ENCODE measurements around the gene MACROD1.

Gene MACROD1

GRCh38 chr11:64085906-64086257 lies 80.0 kb downstream of the MACROD1 start:
- no peak for TF ChIP-seq FOXP2 (optimal IDR thresholded peaks at IDR 0.05; ENCODE audit: control extremely low read depth, extremely low read length, insufficient read depth)
- no peak for TF ChIP-seq POLR2AphosphoS5 (IDR thresholded peaks at IDR 0.05; ENCODE audit: borderline replicate concordance, low read depth, low read length)
- TF ChIP-seq EZH2 (IDR thresholded peaks at IDR 0.05), result no peak
- H3K4me3 ChIP-seq, result no peak overlapping the region
- H3K9ac ChIP-seq (ENCODE audit: insufficient read length), result no peak overlapping the region
- DNase-seq (ENCODE audit: low read depth, low spot score), result no peak
- H3K36me3 ChIP-seq (ENCODE audit: insufficient read depth, low read length), result no peaks in the 10 kb centered on the region
- H3K9me3 ChIP-seq (ENCODE audit: low read depth, low read length), result no peaks in the 10 kb centered on the region
- no peak overlapping the region for H3K27ac ChIP-seq

DNA sequence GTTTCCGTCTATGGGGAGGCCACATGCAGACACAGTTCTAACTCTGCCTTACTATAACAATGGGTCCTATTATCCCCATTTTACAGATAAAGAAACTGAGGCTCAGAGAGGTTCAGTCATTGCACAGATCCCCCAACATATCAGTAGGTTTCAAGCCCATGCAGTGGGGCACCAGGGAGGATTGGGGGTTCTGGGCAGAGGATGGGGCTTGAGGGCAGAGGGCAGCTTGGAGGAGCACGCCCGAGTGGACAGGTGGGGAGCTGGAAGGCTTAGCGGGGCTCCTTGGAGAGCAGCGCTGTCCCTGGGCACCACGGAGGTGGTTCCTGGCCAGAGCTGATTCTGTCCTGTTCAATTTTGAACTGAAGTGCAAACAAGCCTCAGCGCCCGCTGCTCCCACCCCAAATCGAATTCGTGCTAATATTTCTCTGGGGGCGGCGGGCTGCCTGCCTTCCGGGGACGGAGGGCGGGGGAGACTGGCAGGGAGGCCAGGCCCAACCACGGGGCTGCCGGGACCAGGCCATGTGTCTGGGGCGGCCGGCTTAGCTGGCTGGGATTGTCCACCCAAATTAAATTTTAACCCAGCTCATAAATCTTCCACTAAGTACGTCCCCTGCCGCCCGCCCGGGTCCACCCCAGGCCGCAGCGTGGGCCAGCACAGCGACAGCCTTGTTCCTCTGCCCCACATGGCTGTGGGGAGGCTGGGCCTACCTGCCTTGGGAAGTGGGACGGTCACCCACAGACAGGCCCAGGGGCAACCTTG lies 80.8 kb downstream of the MACROD1 start:
- H3K36me3 ChIP-seq (ENCODE audit: insufficient read depth, low read length), result no peaks in the 10 kb centered on the region
- H3K9me3 ChIP-seq (ENCODE audit: low read depth, low read length), result no peaks in the 10 kb centered on the region
- H3K4me3 ChIP-seq, result no peak overlapping the region
- DNase-seq (ENCODE audit: low read depth, low spot score), result no peak
- TF ChIP-seq FOXP2 (optimal IDR thresholded peaks at IDR 0.05; ENCODE audit: control extremely low read depth, extremely low read length, insufficient read depth) (no peak), POLR2AphosphoS5 (IDR thresholded peaks at IDR 0.05; ENCODE audit: borderline replicate concordance, low read depth, low read length) (no peak), EZH2 (IDR thresholded peaks at IDR 0.05) (no peak)
- H3K9ac ChIP-seq (ENCODE audit: insufficient read length), result no peak overlapping the region
- H3K27ac ChIP-seq, result no peak overlapping the region

DNA sequence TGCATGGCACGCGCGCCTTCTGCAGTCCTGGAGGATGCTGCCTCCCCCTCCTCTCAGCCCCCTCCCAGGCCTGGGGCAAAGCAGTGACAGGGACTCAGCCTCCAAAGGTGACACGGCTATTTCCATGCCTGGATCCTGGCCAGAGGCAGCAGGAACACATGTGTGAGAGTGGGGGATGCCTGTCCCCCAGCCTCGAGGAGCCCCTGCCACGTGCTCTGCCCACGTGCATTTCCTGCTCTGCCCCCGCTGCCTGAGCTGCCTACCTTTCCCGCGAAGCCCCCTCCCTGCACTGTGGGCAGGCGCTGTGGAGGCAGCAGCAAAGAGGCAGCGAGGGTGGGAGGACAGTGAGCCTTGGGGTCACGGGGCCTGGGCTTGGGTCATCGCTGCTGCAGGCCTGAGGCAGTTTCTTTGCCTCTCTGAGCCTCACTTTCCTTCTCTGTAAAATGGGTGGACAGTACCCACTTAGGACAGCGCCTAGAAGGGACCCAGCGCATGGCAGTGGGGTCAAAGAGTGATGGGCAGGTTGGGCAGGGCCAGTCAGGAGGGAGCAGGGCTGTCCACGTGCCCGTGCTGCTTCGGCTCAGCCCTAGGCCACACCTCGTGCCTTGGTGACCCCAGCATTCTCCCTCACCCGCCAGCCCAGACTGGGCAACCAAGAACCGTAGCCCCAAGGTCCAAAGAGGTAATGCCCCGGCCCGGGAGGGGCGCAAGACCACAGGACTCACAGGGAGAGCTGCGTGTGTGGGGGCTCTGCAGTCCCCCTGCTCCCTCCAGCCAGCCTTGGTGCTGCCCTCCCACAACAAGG lies 81.6 kb downstream of the MACROD1 start:
- Histone ChIP-seq H3K4me3 (no peak overlapping the region), H3K36me3 (ENCODE audit: insufficient read depth, low read length) (no peaks in the 10 kb centered on the region), H3K27ac (no peak overlapping the region), H3K9ac (ENCODE audit: insufficient read length) (no peak overlapping the region), H3K9me3 (ENCODE audit: low read depth, low read length) (no peaks in the 10 kb centered on the region)
- no peak for TF ChIP-seq EZH2 (IDR thresholded peaks at IDR 0.05)
- no peak for TF ChIP-seq FOXP2 (optimal IDR thresholded peaks at IDR 0.05; ENCODE audit: control extremely low read depth, extremely low read length, insufficient read depth)
- no peak for TF ChIP-seq POLR2AphosphoS5 (IDR thresholded peaks at IDR 0.05; ENCODE audit: borderline replicate concordance, low read depth, low read length)
- no peak for DNase-seq (ENCODE audit: low read depth, low spot score)

DNA sequence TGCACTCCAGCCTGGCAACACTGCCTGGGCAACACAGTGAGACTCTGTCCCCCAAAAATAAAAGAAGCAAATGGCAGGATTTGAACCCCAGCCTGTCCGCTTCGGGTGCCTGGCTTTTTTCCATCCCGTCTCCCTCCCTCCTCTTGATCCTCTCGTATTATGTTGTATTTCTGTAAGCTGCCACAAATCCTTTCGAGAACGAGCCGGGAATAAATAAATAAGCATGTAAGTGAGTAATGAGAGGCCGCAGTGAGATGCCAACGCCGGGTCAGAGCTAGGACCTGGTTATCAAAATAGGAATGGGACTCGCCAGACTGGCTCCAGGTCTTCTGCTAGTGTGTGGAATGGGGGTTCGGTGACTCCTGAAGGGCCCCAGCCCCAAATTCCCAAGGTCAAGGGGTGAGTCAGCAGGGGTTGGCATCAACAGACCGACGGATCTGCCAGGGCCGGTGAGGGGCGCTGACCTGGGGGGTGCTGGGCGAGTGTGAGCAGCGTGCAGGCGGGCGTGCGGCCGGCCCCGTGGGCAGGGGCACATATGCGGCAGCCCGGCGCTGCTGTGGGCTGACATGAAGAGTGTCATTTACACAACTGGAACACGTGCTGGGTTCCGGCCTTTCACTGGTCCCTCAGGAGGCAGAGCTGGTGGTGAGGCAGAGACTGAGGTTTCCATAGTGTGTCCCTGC lies 82.4 kb downstream of the MACROD1 start:
- no peaks in the 10 kb centered on the region for H3K36me3 ChIP-seq (ENCODE audit: insufficient read depth, low read length)
- H3K4me3 ChIP-seq, result no peak overlapping the region
- DNase-seq (ENCODE audit: low read depth, low spot score), result no peak
- no peaks in the 10 kb centered on the region for H3K9me3 ChIP-seq (ENCODE audit: low read depth, low read length)
- H3K9ac ChIP-seq (ENCODE audit: insufficient read length), result no peak overlapping the region
- TF ChIP-seq POLR2AphosphoS5 (IDR thresholded peaks at IDR 0.05; ENCODE audit: borderline replicate concordance, low read depth, low read length) (no peak), FOXP2 (optimal IDR thresholded peaks at IDR 0.05; ENCODE audit: control extremely low read depth, extremely low read length, insufficient read depth) (no peak), EZH2 (IDR thresholded peaks at IDR 0.05) (no peak)
- H3K27ac ChIP-seq, result no peak overlapping the region

DNA sequence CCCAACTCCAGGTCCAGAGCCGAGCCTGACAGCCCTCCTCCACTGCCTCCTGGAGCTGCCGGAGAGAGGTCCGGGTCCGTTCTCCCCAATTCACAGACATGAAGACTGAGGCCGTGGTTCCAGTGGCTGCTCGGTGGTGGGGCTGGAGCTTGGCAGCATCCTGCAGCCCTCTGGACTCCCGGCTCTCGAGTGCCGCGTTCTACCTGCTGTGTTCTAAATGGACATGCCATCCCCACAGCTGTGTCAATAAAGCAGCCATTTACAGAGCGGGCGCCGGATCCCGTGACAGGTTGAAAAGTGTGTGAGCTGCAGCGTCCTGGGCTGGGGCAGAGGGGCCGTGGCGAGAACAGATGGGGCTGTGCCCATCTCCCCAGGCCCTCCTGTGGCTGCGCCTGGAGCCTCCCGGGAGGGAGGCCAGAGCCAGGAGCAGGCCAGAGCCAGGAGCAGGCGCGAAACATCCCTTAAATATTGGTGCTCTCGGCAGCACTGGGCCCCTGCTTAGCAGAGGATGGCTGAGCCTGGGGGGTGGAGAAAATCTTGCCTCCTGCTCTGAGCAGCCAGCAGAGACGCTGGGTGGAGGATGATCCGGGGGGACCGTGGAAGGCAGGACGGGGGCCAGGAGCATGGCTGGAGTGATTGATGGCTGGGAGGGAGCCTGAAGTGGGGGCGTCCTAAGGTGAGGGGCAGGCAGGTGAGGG lies 84.0 kb downstream of the MACROD1 start:
- no peak for DNase-seq (ENCODE audit: low read depth, low spot score)
- Histone ChIP-seq H3K27ac (no peak overlapping the region), H3K4me3 (no peak overlapping the region), H3K36me3 (ENCODE audit: insufficient read depth, low read length) (no peaks in the 10 kb centered on the region), H3K9ac (ENCODE audit: insufficient read length) (no peak overlapping the region), H3K9me3 (ENCODE audit: low read depth, low read length) (no peaks in the 10 kb centered on the region)
- no peak for TF ChIP-seq POLR2AphosphoS5 (IDR thresholded peaks at IDR 0.05; ENCODE audit: borderline replicate concordance, low read depth, low read length)
- TF ChIP-seq FOXP2 (optimal IDR thresholded peaks at IDR 0.05; ENCODE audit: control extremely low read depth, extremely low read length, insufficient read depth), result no peak
- TF ChIP-seq EZH2 (IDR thresholded peaks at IDR 0.05), result no peak

DNA sequence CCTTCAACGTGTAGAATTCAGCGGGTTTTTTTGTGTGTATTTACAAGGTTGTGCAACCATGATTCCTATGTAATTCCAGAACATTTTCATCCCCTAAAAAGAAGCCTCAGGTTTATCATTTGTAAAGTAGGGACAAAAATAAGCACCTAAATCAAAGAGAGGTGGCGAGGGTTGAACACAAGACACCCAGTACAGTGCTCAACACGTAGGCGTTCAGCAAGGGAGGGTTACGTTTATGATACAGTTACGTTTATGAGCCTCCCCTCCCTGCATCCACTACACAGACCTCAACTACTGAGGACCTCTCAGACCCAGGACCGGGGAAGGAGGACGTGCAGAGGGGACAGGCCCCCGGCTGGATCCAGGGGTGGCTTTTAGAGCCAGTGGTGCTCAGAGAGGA lies 85.5 kb downstream of the MACROD1 start:
- Histone ChIP-seq H3K4me3 (no peak overlapping the region), H3K27ac (peak overlapping the region; percentile 54), H3K9me3 (ENCODE audit: low read depth, low read length) (no peaks in the 10 kb centered on the region), H3K9ac (ENCODE audit: insufficient read length) (no peak overlapping the region), H3K36me3 (ENCODE audit: insufficient read depth, low read length) (no peaks in the 10 kb centered on the region)
- DNase-seq (ENCODE audit: low read depth, low spot score), result no peak
- TF ChIP-seq EZH2 (IDR thresholded peaks at IDR 0.05) (no peak), FOXP2 (optimal IDR thresholded peaks at IDR 0.05; ENCODE audit: control extremely low read depth, extremely low read length, insufficient read depth) (no peak), POLR2AphosphoS5 (IDR thresholded peaks at IDR 0.05; ENCODE audit: borderline replicate concordance, low read depth, low read length) (no peak)

- no peak for DNase-seq (ENCODE audit: low read depth, low spot score)
Measured at GRCh38 chr11:64078905-64079304, 87.0 kb downstream of the MACROD1 start.

More at GRCh38 chr11:64078905-64079304, 87.0 kb downstream of the MACROD1 start:
- H3K36me3 ChIP-seq (ENCODE audit: insufficient read depth, low read length), result no peaks in the 10 kb centered on the region
- H3K9ac ChIP-seq (ENCODE audit: insufficient read length), result no peak overlapping the region
- H3K4me3 ChIP-seq, result peak overlapping the region; percentile 50
- no peak for TF ChIP-seq EZH2 (IDR thresholded peaks at IDR 0.05)
- TF ChIP-seq FOXP2 (optimal IDR thresholded peaks at IDR 0.05; ENCODE audit: control extremely low read depth, extremely low read length, insufficient read depth), result no peak
- no peak for TF ChIP-seq POLR2AphosphoS5 (IDR thresholded peaks at IDR 0.05; ENCODE audit: borderline replicate concordance, low read depth, low read length)
- no peaks in the 10 kb centered on the region for H3K9me3 ChIP-seq (ENCODE audit: low read depth, low read length)
- H3K27ac ChIP-seq, result peak overlapping the region; percentile 49; the same call in 1 of the 2 replicates

Measured in SK-N-MC (cell line).